Muscle of back (tissue), 11 donors: ENCODE measurements around the gene ITGB8. TPM values are rescaled to one million over a fixed set of nuclear protein-coding genes. Genes with fewer than 3 reads are reported as not detected.

Source experiments
- DNase-seq, 3 donors: peaks; one replicate each; pipeline versions ENCODE4 v3.0.0 to v3.0.0-alpha.2; 2013
- polyA plus RNA-seq, 10 donors: library from polyadenylated mRNA; unstranded; fragments of 120-200 nt; gene quantifications; one replicate each; pipeline ENCODE4 v1.2.1, GENCODE V29; 2013; ENCODE audit not compliant: insufficient read length in 10 of 10

The ITGB8 gene
- polyA plus RNA-seq, 10 donors, result 4.5 to 8.5 (median 5.4) TPM

- no peak for DNase-seq
These were observed 134.2 kb downstream of the ITGB8 start for GRCh38 chr7:20464891-20465290.

Other genes with a start within 250 kb of the ITGB8 start
- gene MACC1, start 113.5 kb upstream of the ITGB8 start, polyA plus RNA-seq, result under 1 TPM; 0.04 to 0.33 (median 0.07) TPM